Ectodermal cell (in vitro differentiated cells): ENCODE measurements around the gene NELL1.

Experiments
- H3K27ac ChIP-seq: 2 replicates; pipeline ENCODE4 v1.7.0; 2013; ENCODE audit warnings: mild to moderate bottlenecking, low read depth, low read length; ENCODE audit not compliant: insufficient read depth, poor library complexity, severe bottlenecking
- H3K27me3 ChIP-seq: 2 replicates; pipeline ENCODE4 v1.7.0; 2013; ENCODE audit warnings: mild to moderate bottlenecking, low read length; ENCODE audit not compliant: insufficient read depth, control insufficient read depth, poor library complexity, severe bottlenecking
- H3K36me3 ChIP-seq: one replicate; pipeline ENCODE4 v1.7.0; 2013; ENCODE audit warnings: low read length; ENCODE audit not compliant: control insufficient read depth, insufficient read depth
- H3K4me1 ChIP-seq: one replicate; pipeline ENCODE4 v1.7.0; 2013; ENCODE audit warnings: low read length; ENCODE audit not compliant: control insufficient read depth, insufficient read depth
- H3K4me3 ChIP-seq: 2 replicates; pipeline ENCODE4 v1.7.0; 2013; ENCODE audit warnings: low read depth, low read length, control low read depth; ENCODE audit not compliant: insufficient read depth
- H3K9me3 ChIP-seq: 2 replicates; pipeline ENCODE4 v1.7.0; 2013; ENCODE audit warnings: mild to moderate bottlenecking, low read length, moderate library complexity; ENCODE audit not compliant: control insufficient read depth
- WGBS, 2 experiments: methylation state at CpG; one replicate each; pipeline ENCODE4 v1.1.7; 2013; ENCODE audit warnings: missing lambda C conversion rate in 2 of 2; 5-methylcytosine and 5-hydroxymethylcytosine counted together

The NELL1 gene

GRCh38 chr11:21410513-21410912, 741.1 kb downstream of the NELL1 start:
- no peak overlapping the region for H3K4me3 ChIP-seq
- H3K36me3 ChIP-seq, result no peaks in the 10 kb centered on the region
- H3K27ac ChIP-seq, result no peak overlapping the region
- H3K4me1 ChIP-seq, result no peaks in the 10 kb centered on the region
- H3K27me3 ChIP-seq, result no peaks in the 10 kb centered on the region
- H3K9me3 ChIP-seq, result no peaks in the 10 kb centered on the region
- 99 to 100% methylated on average over 4 to 5 of the region's 5 CpGs for WGBS, 2 experiments

- H3K4me3 ChIP-seq, result no peak overlapping the region
- no peaks in the 10 kb centered on the region for H3K27me3 ChIP-seq
- 44 to 55% methylated on average over 1 of the region's 1 CpG for WGBS, 2 experiments
- H3K9me3 ChIP-seq, result no peaks in the 10 kb centered on the region
- H3K4me1 ChIP-seq, result no peaks in the 10 kb centered on the region
- no peaks in the 10 kb centered on the region for H3K36me3 ChIP-seq
- H3K27ac ChIP-seq, result no peak overlapping the region
These were observed 741.7 kb downstream of the NELL1 start for GRCh38 chr11:21411104-21411503.

GRCh38 chr11:21411597-21411996, 742.2 kb downstream of the NELL1 start:
- Histone ChIP-seq H3K4me3 (no peak overlapping the region), H3K4me1 (no peaks in the 10 kb centered on the region), H3K36me3 (no peaks in the 10 kb centered on the region), H3K27me3 (no peaks in the 10 kb centered on the region), H3K27ac (no peak overlapping the region), H3K9me3 (no peaks in the 10 kb centered on the region)
- 76 to 86% methylated on average over 1 of the region's 1 CpG for WGBS, 2 experiments

GRCh38 chr11:21412652-21413383, 743.4 kb downstream of the NELL1 start:
- H3K27me3 ChIP-seq, result no peaks in the 10 kb centered on the region
- 77 to 84% methylated on average over 4 to 5 of the region's 5 CpGs for WGBS, 2 experiments
- no peaks in the 10 kb centered on the region for H3K36me3 ChIP-seq
- H3K4me1 ChIP-seq, result no peaks in the 10 kb centered on the region
- H3K27ac ChIP-seq, result no peak overlapping the region
- no peaks in the 10 kb centered on the region for H3K9me3 ChIP-seq
- H3K4me3 ChIP-seq, result no peak overlapping the region

GRCh38 chr11:21414953-21415352, 745.6 kb downstream of the NELL1 start:
- H3K4me1 ChIP-seq, result no peaks in the 10 kb centered on the region
- no peaks in the 10 kb centered on the region for H3K27me3 ChIP-seq
- H3K36me3 ChIP-seq, result no peaks in the 10 kb centered on the region
- WGBS, 2 experiments, result 84 to 87% methylated on average over 2 of the region's 2 CpGs
- no peak overlapping the region for H3K4me3 ChIP-seq
- H3K9me3 ChIP-seq, result no peaks in the 10 kb centered on the region
- H3K27ac ChIP-seq, result no peak overlapping the region

GRCh38 chr11:21415606-21416005, 746.2 kb downstream of the NELL1 start:
- Histone ChIP-seq H3K27me3 (no peaks in the 10 kb centered on the region), H3K36me3 (no peaks in the 10 kb centered on the region), H3K4me1 (no peaks in the 10 kb centered on the region), H3K27ac (no peak overlapping the region), H3K4me3 (no peak overlapping the region), H3K9me3 (no peaks in the 10 kb centered on the region)
- 71 to 82% methylated on average over 2 of the region's 2 CpGs for WGBS, 2 experiments

GRCh38 chr11:21421711-21422329, 752.4 kb downstream of the NELL1 start:
- no peaks in the 10 kb centered on the region for H3K27me3 ChIP-seq
- no peaks in the 10 kb centered on the region for H3K9me3 ChIP-seq
- H3K4me3 ChIP-seq, result no peak overlapping the region
- 90 to 93% methylated on average over 5 of the region's 5 CpGs for WGBS, 2 experiments
- H3K36me3 ChIP-seq, result no peaks in the 10 kb centered on the region
- H3K27ac ChIP-seq, result no peak overlapping the region
- H3K4me1 ChIP-seq, result no peaks in the 10 kb centered on the region

- no peak overlapping the region for H3K27ac ChIP-seq
- H3K9me3 ChIP-seq, result no peaks in the 10 kb centered on the region
- no peaks in the 10 kb centered on the region for H3K27me3 ChIP-seq
- H3K4me1 ChIP-seq, result no peaks in the 10 kb centered on the region
- H3K36me3 ChIP-seq, result no peaks in the 10 kb centered on the region
- 92 to 94% methylated on average over 3 of the region's 3 CpGs for WGBS, 2 experiments
- H3K4me3 ChIP-seq, result no peak overlapping the region
These were observed 757.5 kb downstream of the NELL1 start for GRCh38 chr11:21426931-21427330.

GRCh38 chr11:21427726-21428125, 758.3 kb downstream of the NELL1 start:
- H3K36me3 ChIP-seq, result no peaks in the 10 kb centered on the region
- H3K4me1 ChIP-seq, result no peaks in the 10 kb centered on the region
- H3K9me3 ChIP-seq, result no peaks in the 10 kb centered on the region
- WGBS, 2 experiments, result 87 to 100% methylated on average over 1 of the region's 1 CpG
- H3K4me3 ChIP-seq, result no peak overlapping the region
- no peaks in the 10 kb centered on the region for H3K27me3 ChIP-seq
- H3K27ac ChIP-seq, result no peak overlapping the region

- H3K27ac ChIP-seq, result no peak overlapping the region
- no peaks in the 10 kb centered on the region for H3K27me3 ChIP-seq
- 81 to 96% methylated on average over 1 of the region's 1 CpG for WGBS, 2 experiments
These were observed 759.4 kb downstream of the NELL1 start for GRCh38 chr11:21428796-21429195.

More at GRCh38 chr11:21428796-21429195, 759.4 kb downstream of the NELL1 start:
- no peaks in the 10 kb centered on the region for H3K4me1 ChIP-seq
- H3K9me3 ChIP-seq, result no peaks in the 10 kb centered on the region
- no peaks in the 10 kb centered on the region for H3K36me3 ChIP-seq
- H3K4me3 ChIP-seq, result no peak overlapping the region
